OCI-LY3 (cell line): ENCODE results near the gene PPIP5K2.

Experiments used
- H2AFZ ChIP-seq: fragments of 200-600, 300-600 bp; shearing (Covaris generic); 2 replicates; pipeline ENCODE4 v1.6.0; 2014; ENCODE audit warnings: antibody characterized with exemption, low read depth, low read length
- H3K27ac ChIP-seq: fragments of 200-600, 300-600 bp; sonication (generic); 2 replicates; pipeline ENCODE4 v1.5.1; 2014; ENCODE audit warnings: mild to moderate bottlenecking, low read length, moderate library complexity, mixed read lengths
- H3K27me3 ChIP-seq: fragments of 200-600, 300-600 bp; sonication (generic); 2 replicates; pipeline ENCODE4 v1.6.1; 2014; ENCODE audit warnings: low read depth, low read length, mixed read lengths
- H3K36me3 ChIP-seq: fragments of 200-600, 300-600 bp; sonication (generic); replicated peaks from 2 replicates; pipeline ENCODE3; 2014; ENCODE audit warnings: low read depth, low read length, mixed read lengths
- H3K4me1 ChIP-seq: fragments of 300-600, 200-600 bp; sonication (generic); 2 replicates; pipeline ENCODE4 v1.6.1; 2014; ENCODE audit warnings: low read length, mixed read lengths
- H3K4me2 ChIP-seq: fragments of 200-600, 300-600 bp; sonication (generic); 2 replicates; pipeline ENCODE4 v1.6.1; 2014; ENCODE audit warnings: low read length, mixed read lengths
- H3K4me3 ChIP-seq: fragments of 300-600, 200-600 bp; sonication (generic); 2 replicates; pipeline ENCODE4 v1.5.1; 2014; ENCODE audit warnings: antibody characterized with exemption, mild to moderate bottlenecking, low read length, moderate library complexity
- H3K79me2 ChIP-seq: fragments of 300-600, 200-600 bp; shearing (Covaris generic); 2 replicates; pipeline ENCODE4 v1.6.1; 2014; ENCODE audit warnings: mild to moderate bottlenecking, low read length, mixed read lengths
- H3K9ac ChIP-seq: fragments of 300-600, 200-600 bp; shearing (Covaris generic); 2 replicates; pipeline ENCODE4 v1.6.0; 2014; ENCODE audit warnings: mild to moderate bottlenecking, low read length, moderate library complexity
- H3K9me3 ChIP-seq: fragments of 200-600, 300-600 bp; shearing (Covaris generic); 2 replicates; pipeline ENCODE4 v1.6.1; 2014; ENCODE audit warnings: low read length, mixed read lengths; ENCODE audit not compliant: insufficient read depth
- H4K20me1 ChIP-seq: fragments of 200-600, 300-600 bp; sonication (generic); 2 replicates; pipeline ENCODE4 v1.6.1; 2016; ENCODE audit warnings: low read length, mixed read lengths; ENCODE audit not compliant: insufficient read depth
- EZH2phosphoT487 ChIP-seq: fragments of 200-600 bp; shearing (Covaris generic); IDR thresholded peaks from 2 replicates; pipeline ENCODE4 v1.6.1; 2018; ENCODE audit warnings: antibody characterized with exemption, mixed run types, low read depth
- TF ChIP-seq, protein P1 (sequence below): fragments of 200-600, 300-600 bp; sonication (generic); IDR thresholded peaks from 2 replicates; pipeline ENCODE4 v1.5.1; 2014; ENCODE audit warnings: antibody characterized with exemption, low read length, low read depth

PPIP5K2 gene

DNA sequence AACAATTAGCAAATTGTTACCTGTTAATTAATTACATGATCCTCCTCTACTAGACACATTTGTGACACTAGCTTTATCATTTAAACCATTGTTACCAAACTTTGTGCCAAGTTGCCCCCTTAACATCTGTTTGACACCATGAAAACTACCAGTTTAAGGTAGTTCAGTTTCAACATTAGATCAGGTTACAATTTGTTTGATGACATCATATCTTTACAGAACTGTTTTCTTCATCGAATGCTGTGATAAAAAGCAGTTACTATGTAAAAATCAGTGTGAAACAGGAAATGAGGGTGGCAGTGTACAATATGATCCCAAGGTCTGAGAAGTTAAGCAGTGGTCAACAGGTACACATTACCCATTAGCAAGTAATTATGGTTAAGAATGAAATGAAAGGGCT is 17.9 kb upstream of the PPIP5K2 start:
- Histone ChIP-seq H3K79me2 (no peaks in the 10 kb centered on the region), H3K4me2 (no peak overlapping the region), H3K36me3 (peaks cover 2% of the 10 kb centered on the region), H3K4me1 (no peaks in the 10 kb centered on the region), H3K4me3 (no peak overlapping the region), H3K9ac (no peak overlapping the region), H4K20me1 (no peaks in the 10 kb centered on the region), H3K9me3 (no peaks in the 10 kb centered on the region), H3K27me3 (no peaks in the 10 kb centered on the region), H2AFZ (no peak overlapping the region), H3K27ac (no peak overlapping the region)
- TF ChIP-seq, protein P1, sequence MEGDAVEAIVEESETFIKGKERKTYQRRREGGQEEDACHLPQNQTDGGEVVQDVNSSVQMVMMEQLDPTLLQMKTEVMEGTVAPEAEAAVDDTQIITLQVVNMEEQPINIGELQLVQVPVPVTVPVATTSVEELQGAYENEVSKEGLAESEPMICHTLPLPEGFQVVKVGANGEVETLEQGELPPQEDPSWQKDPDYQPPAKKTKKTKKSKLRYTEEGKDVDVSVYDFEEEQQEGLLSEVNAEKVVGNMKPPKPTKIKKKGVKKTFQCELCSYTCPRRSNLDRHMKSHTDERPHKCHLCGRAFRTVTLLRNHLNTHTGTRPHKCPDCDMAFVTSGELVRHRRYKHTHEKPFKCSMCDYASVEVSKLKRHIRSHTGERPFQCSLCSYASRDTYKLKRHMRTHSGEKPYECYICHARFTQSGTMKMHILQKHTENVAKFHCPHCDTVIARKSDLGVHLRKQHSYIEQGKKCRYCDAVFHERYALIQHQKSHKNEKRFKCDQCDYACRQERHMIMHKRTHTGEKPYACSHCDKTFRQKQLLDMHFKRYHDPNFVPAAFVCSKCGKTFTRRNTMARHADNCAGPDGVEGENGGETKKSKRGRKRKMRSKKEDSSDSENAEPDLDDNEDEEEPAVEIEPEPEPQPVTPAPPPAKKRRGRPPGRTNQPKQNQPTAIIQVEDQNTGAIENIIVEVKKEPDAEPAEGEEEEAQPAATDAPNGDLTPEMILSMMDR = no peak
- TF ChIP-seq EZH2phosphoT487 = no peak

DNA sequence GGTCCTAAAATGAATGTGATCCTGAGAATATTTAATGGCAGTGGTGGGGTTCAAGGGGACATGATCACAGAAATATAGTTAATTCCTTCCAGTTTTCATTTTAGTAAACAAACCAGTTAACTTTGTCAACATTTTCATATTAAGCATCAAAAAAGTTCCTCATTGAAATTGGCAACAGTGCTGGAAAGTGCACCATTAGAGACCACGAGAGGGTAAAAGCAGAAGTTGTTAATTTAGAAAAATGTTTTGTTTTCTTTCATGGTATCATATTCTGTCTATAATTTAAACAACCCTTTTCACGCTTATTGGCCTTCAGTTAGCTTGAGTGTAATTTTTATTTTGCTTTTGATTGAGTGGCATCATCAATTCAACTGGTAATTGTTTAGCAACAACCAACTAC is 12.0 kb upstream of the PPIP5K2 start:
- Histone ChIP-seq H3K9ac (no peak overlapping the region), H4K20me1 (no peaks in the 10 kb centered on the region), H3K4me3 (no peak overlapping the region), H3K27me3 (no peaks in the 10 kb centered on the region), H3K4me2 (no peak overlapping the region), H3K79me2 (no peaks in the 10 kb centered on the region), H3K4me1 (no peaks in the 10 kb centered on the region), H3K27ac (no peak overlapping the region), H2AFZ (no peak overlapping the region), H3K36me3 (peaks cover 2% of the 10 kb centered on the region), H3K9me3 (no peaks in the 10 kb centered on the region)
- no peak for TF ChIP-seq EZH2phosphoT487
- TF ChIP-seq, protein P1 = no peak

GRCh38 chr5:103109277-103109676 is 10.8 kb upstream of the PPIP5K2 start:
- TF ChIP-seq EZH2phosphoT487 = no peak
- TF ChIP-seq, protein P1 = no peak
- Histone ChIP-seq H3K79me2 (no peaks in the 10 kb centered on the region), H3K9ac (no peak overlapping the region)

DNA sequence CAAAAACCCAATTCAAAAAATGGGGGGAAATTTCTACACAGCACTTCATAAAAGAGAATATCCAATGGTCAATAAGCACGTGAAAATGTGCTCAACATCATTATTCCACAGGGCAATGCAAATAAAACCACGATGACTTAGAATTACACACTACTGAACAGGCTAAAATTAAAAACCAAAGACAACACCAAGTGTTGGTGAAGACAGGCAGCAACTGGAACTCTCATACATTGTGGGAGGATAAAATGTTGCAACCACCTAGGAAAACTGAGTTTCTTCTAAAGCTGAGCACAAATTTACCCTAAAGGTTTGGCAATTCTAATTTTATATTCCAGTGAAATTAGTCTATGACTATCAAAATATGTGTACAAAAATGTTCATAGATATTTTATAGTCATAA is 9.7 kb upstream of the PPIP5K2 start:
- no peak overlapping the region for H3K4me2 ChIP-seq
- H4K20me1 ChIP-seq = no peaks in the 10 kb centered on the region
- H3K4me1 ChIP-seq = no peaks in the 10 kb centered on the region
- H3K27ac ChIP-seq = no peak overlapping the region
- peaks cover 2% of the 10 kb centered on the region for H3K36me3 ChIP-seq
- H3K27me3 ChIP-seq = no peaks in the 10 kb centered on the region
- H3K79me2 ChIP-seq = no peaks in the 10 kb centered on the region
- H2AFZ ChIP-seq = no peak overlapping the region
- no peaks in the 10 kb centered on the region for H3K9me3 ChIP-seq
- no peak overlapping the region for H3K9ac ChIP-seq
- H3K4me3 ChIP-seq = no peak overlapping the region
- TF ChIP-seq, protein P1 = no peak
- no peak for TF ChIP-seq EZH2phosphoT487

More at GRCh38 chr5:103109277-103109676, 10.8 kb upstream of the PPIP5K2 start:
- H3K27ac ChIP-seq = no peak overlapping the region
- peaks cover 2% of the 10 kb centered on the region for H3K36me3 ChIP-seq
- no peaks in the 10 kb centered on the region for H4K20me1 ChIP-seq
- no peaks in the 10 kb centered on the region for H3K4me1 ChIP-seq
- H3K4me2 ChIP-seq = no peak overlapping the region
- no peak overlapping the region for H2AFZ ChIP-seq
- no peaks in the 10 kb centered on the region for H3K27me3 ChIP-seq
- no peak overlapping the region for H3K4me3 ChIP-seq
- no peaks in the 10 kb centered on the region for H3K9me3 ChIP-seq
